ENCODE data around the gene APH1A. TPM values are rescaled to one million over a fixed set of nuclear protein-coding genes. Genes with fewer than 3 reads are reported as not detected.

APH1A gene
- total RNA-seq, 2 experiments from 2014 or later: 83.7 to 87.4 TPM

- ChIA-PET POLR2A (interaction anchor here (1.2 kb wide), 1 partner anchor 16 kb away, joined by 3 read pairs; no protein-coding TSS in a partner anchor), CTCF (interaction anchor here (0.8 to 3.9 kb wide), 4 partner anchors 10 to 17 kb away, joined by 3 to 21 read pairs (median 9); no protein-coding TSS in a partner anchor)
These were observed 2.6 kb upstream of the APH1A start for GRCh38 chr1:150271291-150271959.

GRCh38 chr1:150269451-150269850, 635 bp upstream of the APH1A start:
- Mint-ChIP-seq H3K4me1 (ENCODE audit: low read depth) (peaks cover 18% of the 10 kb centered on the region), H3K4me3 (peak overlapping the region; percentile 96), H3K27ac (peak overlapping the region; percentile 96), H3K9me3 (no peaks in the 10 kb centered on the region), H3K36me3 (ENCODE audit: low read depth) (peaks cover 24% of the 10 kb centered on the region), H3K27me3 (no peaks in the 10 kb centered on the region)
- DNase-seq (no peak), ATAC-seq (no peak)
- no peak for TF ChIP-seq CTCF (IDR thresholded peaks at IDR 0.05)
- intact Hi-C loops (cut with micrococcal nuclease): no loop called here
- CTCF ChIA-PET: interaction anchor here (3.0 kb wide), 1 partner anchor 14 kb away, joined by 15 read pairs; no protein-coding TSS in a partner anchor
- POLR2A ChIA-PET: interaction anchor here (0.6 to 2.2 kb wide), 10 partner anchors 9 to 382 kb away, joined by 3 to 7 read pairs (median 4); a partner anchor contains a TSS

More at GRCh38 chr1:150271291-150271959, 2.6 kb upstream of the APH1A start:
- no peaks in the 10 kb centered on the region for H3K27me3 Mint-ChIP-seq
- no peak for DNase-seq
- H3K27ac Mint-ChIP-seq: no peak overlapping the region
- H3K36me3 Mint-ChIP-seq (ENCODE audit: low read depth): peaks cover 16% of the 10 kb centered on the region
- intact Hi-C loops (cut with micrococcal nuclease): no loop called here
- H3K4me1 Mint-ChIP-seq (ENCODE audit: low read depth): peaks cover 18% of the 10 kb centered on the region
- no peak for TF ChIP-seq CTCF (IDR thresholded peaks at IDR 0.05)
- no peaks in the 10 kb centered on the region for H3K9me3 Mint-ChIP-seq
- no peak overlapping the region for H3K4me3 Mint-ChIP-seq
- ATAC-seq: no peak

GRCh38 chr1:150268340-150268704, 494 bp downstream of the APH1A start:
- ATAC-seq (peak; percentile 45), DNase-seq (peak; percentile 48)

GRCh38 chr1:150267896-150268295, 920 bp downstream of the APH1A start:
- DNase-seq (no peak), ATAC-seq (no peak)
- intact Hi-C loops (cut with micrococcal nuclease): no loop called here
- Mint-ChIP-seq H3K4me3 (peak overlapping the region; percentile 96), H3K27ac (peak overlapping the region; percentile 96), H3K9me3 (no peaks in the 10 kb centered on the region), H3K27me3 (no peaks in the 10 kb centered on the region), H3K4me1 (ENCODE audit: low read depth) (peaks cover 18% of the 10 kb centered on the region), H3K36me3 (ENCODE audit: low read depth) (peaks cover 23% of the 10 kb centered on the region)
- CTCF ChIA-PET: interaction anchor here (3.0 kb wide), 1 partner anchor 12 kb away, joined by 15 read pairs; no protein-coding TSS in a partner anchor
- TF ChIP-seq CTCF (IDR thresholded peaks at IDR 0.05): no peak
- POLR2A ChIA-PET: interaction anchor here (0.6 to 2.2 kb wide), 2 partner anchors 19 to 834 kb away, joined by 3 to 7 read pairs; no protein-coding TSS in a partner anchor

More at GRCh38 chr1:150268340-150268704, 494 bp downstream of the APH1A start:
- Mint-ChIP-seq H3K4me3 (peak overlapping the region; percentile 96), H3K36me3 (ENCODE audit: low read depth) (peaks cover 23% of the 10 kb centered on the region), H3K9me3 (no peaks in the 10 kb centered on the region), H3K27ac (peak overlapping the region; percentile 96), H3K4me1 (ENCODE audit: low read depth) (peaks cover 18% of the 10 kb centered on the region), H3K27me3 (no peaks in the 10 kb centered on the region)
- POLR2A ChIA-PET: interaction anchor here (0.8 to 2.2 kb wide), 3 partner anchors 10 to 29 kb away, joined by 4 to 7 read pairs (median 5); no protein-coding TSS in a partner anchor
- no peak for TF ChIP-seq CTCF (IDR thresholded peaks at IDR 0.05)
- CTCF ChIA-PET: interaction anchor here (3.0 kb wide), 1 partner anchor 12 kb away, joined by 15 read pairs; no protein-coding TSS in a partner anchor
- intact Hi-C loops (cut with micrococcal nuclease): no loop called here

- intact Hi-C loops (cut with micrococcal nuclease): no loop called here
- Mint-ChIP-seq H3K9me3 (no peaks in the 10 kb centered on the region), H3K36me3 (ENCODE audit: low read depth) (peaks cover 23% of the 10 kb centered on the region), H3K27ac (no peak overlapping the region), H3K27me3 (peaks cover 5% of the 10 kb centered on the region), H3K4me1 (ENCODE audit: low read depth) (peaks cover 13% of the 10 kb centered on the region), H3K4me3 (no peak overlapping the region)
- TF ChIP-seq CTCF (IDR thresholded peaks at IDR 0.05): no peak
- no peak for DNase-seq
- ChIA-PET CTCF (interaction anchor here (0.9 kb wide), 1 partner anchor 8 kb away, joined by 4 read pairs; no protein-coding TSS in a partner anchor), POLR2A (no interaction called here)
- ATAC-seq: no peak
These were observed 5.3 kb downstream of the APH1A start for GRCh38 chr1:150263549-150263948.

All from activated CD8-positive, alpha-beta T cell treated with anti-CD3 and anti-CD28 coated beads for 36 hours (primary cell).